Ascending aorta (tissue), 2 donors: Measurements from ENCODE around the gene NEK2. TPM values are rescaled to one million over a fixed set of nuclear protein-coding genes. Genes with fewer than 3 reads are reported as not detected.
A peak's percentile ranks its signal among the peaks of the same experiment; 100 is the strongest.
"Not testable (repeated sequence)": the region's sequence is repeated elsewhere in the genome, so short reads cannot be mapped to it uniquely, and the experiment has no call there.

Source experiments
- DNase-seq, 2 donors: peaks; one replicate each; pipeline ENCODE4 v3.0.0-alpha.2; 2019; ENCODE audit warnings: low spot score in 2 of 2
- H3K27ac ChIP-seq, 2 donors: fragments of 200-600 bp; sonication (generic); one replicate each; pipeline ENCODE4 v1.5.1; 2016 to 2017; ENCODE audit warnings: mild to moderate bottlenecking in 1 of 2
- H3K27me3 ChIP-seq: fragments of 200-600 bp; sonication (generic); one replicate; pipeline ENCODE4 v1.5.1; 2017
- H3K36me3 ChIP-seq, 2 donors: fragments of 200-600 bp; sonication (generic); one replicate each; pipeline ENCODE4 v1.5.1; 2016
- H3K4me1 ChIP-seq, 2 donors: fragments of 200-600 bp; sonication (generic); one replicate each; pipeline ENCODE4 v1.5.1; 2016 to 2017; ENCODE audit warnings: mild to moderate bottlenecking in 1 of 2
- H3K4me3 ChIP-seq, 2 donors: fragments of 200-600 bp; sonication (generic); one replicate each; pipeline ENCODE4 v1.5.1; 2016 to 2017; ENCODE audit warnings: mild to moderate bottlenecking in 1 of 2
- H3K9me3 ChIP-seq, 2 donors: fragments of 200-600 bp; sonication (generic); one replicate each; pipeline ENCODE4 v1.5.1; 2016
- intact Hi-C: fragments of 100-400 bp; cut with DNase I; formaldehyde crosslinking; loops from one replicate; pipeline ENCODE4 v1.15.1; 2023
- total RNA-seq: library from RNA; depleted of rRNA; stranded (reverse); fragments of >200 nt; gene quantifications from one replicate; pipeline ENCODE4 v1.1.0, GENCODE V29; 2016
- TF ChIP-seq, protein P1 (sequence below), 3 experiments: fragments of 200-600 bp in 2 of 3; fragments of 450-650 bp in 1 of 3; sonication (generic) in 2 of 3; IDR thresholded peaks; one replicate each; pipeline ENCODE4 v1.5.1; 2016 to 2019; ENCODE audit warnings: antibody characterized with exemption in 3 of 3, mild to moderate bottlenecking in 1 of 3, moderate library complexity in 1 of 3

The NEK2 gene
- total RNA-seq, 1 donor from 2014 or later: not detected

GRCh38 chr1:211699059-211699458 is 23.6 kb upstream of the NEK2 start:
- Histone ChIP-seq H3K4me3 (no peak overlapping the region), H3K27me3 (no peaks in the 10 kb centered on the region), H3K9me3 (no peaks in the 10 kb centered on the region), H3K27ac (no peak overlapping the region), H3K36me3 (no peaks in the 10 kb centered on the region), H3K4me1 (no peaks in the 10 kb centered on the region)
- DNase-seq: no peak
- intact Hi-C loops: no loop called here
- TF ChIP-seq, protein P1, sequence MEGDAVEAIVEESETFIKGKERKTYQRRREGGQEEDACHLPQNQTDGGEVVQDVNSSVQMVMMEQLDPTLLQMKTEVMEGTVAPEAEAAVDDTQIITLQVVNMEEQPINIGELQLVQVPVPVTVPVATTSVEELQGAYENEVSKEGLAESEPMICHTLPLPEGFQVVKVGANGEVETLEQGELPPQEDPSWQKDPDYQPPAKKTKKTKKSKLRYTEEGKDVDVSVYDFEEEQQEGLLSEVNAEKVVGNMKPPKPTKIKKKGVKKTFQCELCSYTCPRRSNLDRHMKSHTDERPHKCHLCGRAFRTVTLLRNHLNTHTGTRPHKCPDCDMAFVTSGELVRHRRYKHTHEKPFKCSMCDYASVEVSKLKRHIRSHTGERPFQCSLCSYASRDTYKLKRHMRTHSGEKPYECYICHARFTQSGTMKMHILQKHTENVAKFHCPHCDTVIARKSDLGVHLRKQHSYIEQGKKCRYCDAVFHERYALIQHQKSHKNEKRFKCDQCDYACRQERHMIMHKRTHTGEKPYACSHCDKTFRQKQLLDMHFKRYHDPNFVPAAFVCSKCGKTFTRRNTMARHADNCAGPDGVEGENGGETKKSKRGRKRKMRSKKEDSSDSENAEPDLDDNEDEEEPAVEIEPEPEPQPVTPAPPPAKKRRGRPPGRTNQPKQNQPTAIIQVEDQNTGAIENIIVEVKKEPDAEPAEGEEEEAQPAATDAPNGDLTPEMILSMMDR (IDR thresholded peaks at IDR 0.05): no peak

- DNase-seq: peak in 1 of 2 donors; percentile 78
- no peak overlapping the region for H3K27ac ChIP-seq
- peak overlapping the region; percentile 34 to 35 for H3K4me3 ChIP-seq
- no peaks in the 10 kb centered on the region for H3K9me3 ChIP-seq
- TF ChIP-seq, protein P1 (IDR thresholded peaks at IDR 0.05): peak; percentile 41 to 80 (median 73)
- intact Hi-C loops: no loop called here
- H3K4me1 ChIP-seq: no peaks in the 10 kb centered on the region
- H3K27me3 ChIP-seq: no peaks in the 10 kb centered on the region
- H3K36me3 ChIP-seq: no peaks in the 10 kb centered on the region
These were observed 23.0 kb upstream of the NEK2 start for GRCh38 chr1:211698161-211699026.

GRCh38 chr1:211697356-211697755 is 21.9 kb upstream of the NEK2 start:
- H3K36me3 ChIP-seq: no peaks in the 10 kb centered on the region
- H3K27ac ChIP-seq: no peak overlapping the region
- H3K4me3 ChIP-seq: no peak overlapping the region
- intact Hi-C loops: no loop called here
- H3K9me3 ChIP-seq: no peaks in the 10 kb centered on the region
- H3K4me1 ChIP-seq: no peaks in the 10 kb centered on the region
- H3K27me3 ChIP-seq: no peaks in the 10 kb centered on the region
- TF ChIP-seq, protein P1 (IDR thresholded peaks at IDR 0.05): no peak
- DNase-seq: no peak

GRCh38 chr1:211695135-211695816 is 19.9 kb upstream of the NEK2 start:
- H3K27ac ChIP-seq: no peak overlapping the region
- TF ChIP-seq, protein P1 (IDR thresholded peaks at IDR 0.05): no peak
- no peaks in the 10 kb centered on the region for H3K9me3 ChIP-seq
- no peak overlapping the region for H3K4me3 ChIP-seq
- H3K4me1 ChIP-seq: no peaks in the 10 kb centered on the region
- intact Hi-C loops: no loop called here
- H3K27me3 ChIP-seq: no peaks in the 10 kb centered on the region
- no peak for DNase-seq
- no peaks in the 10 kb centered on the region for H3K36me3 ChIP-seq

DNA sequence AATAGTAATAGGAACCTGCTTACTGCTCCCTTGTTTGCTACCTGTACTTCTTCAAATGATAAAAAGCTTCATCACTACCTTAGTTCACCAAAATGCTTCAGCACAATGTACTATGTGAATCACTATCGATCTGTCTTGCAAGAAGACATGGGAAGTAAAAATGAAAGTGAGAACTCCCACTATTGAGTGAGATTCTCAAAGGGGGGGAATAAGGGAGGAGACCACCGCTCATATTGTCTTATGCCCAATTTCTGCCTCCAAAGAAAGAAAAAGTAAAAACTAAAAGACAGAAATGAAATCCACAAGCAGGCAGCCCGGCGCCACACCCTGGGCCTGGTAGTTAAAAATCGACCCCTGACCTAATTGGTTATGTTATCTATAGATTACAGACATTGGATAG is 18.5 kb upstream of the NEK2 start:
- H3K36me3 ChIP-seq, H3K9me3 ChIP-seq, H3K4me3 ChIP-seq, H3K4me1 ChIP-seq, intact Hi-C loops, H3K27me3 ChIP-seq, H3K27ac ChIP-seq, DNase-seq: not testable (repeated sequence)

DNA sequence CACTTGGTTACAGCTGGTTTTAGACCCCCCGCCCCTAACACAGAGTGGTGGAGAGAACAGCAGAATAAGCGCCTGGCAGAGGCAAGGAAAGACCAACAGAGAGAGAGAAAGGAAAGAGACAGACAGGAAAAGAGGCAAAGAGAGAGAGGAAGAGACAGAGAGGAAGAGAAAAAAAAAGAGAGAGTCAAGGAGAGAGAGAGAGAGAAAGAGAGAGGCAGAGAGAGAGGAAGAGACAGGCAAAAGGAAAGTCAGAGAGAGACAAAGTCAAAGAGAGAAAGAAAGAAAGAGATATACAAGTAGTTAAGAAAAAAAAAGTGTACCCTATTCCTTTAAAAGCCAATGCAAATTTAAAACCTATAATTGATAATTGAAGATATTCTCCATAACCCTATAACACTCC is 13.0 kb upstream of the NEK2 start:
- Histone ChIP-seq H3K27ac (no peak overlapping the region), H3K27me3 (no peaks in the 10 kb centered on the region), H3K4me3 (no peak overlapping the region), H3K9me3 (no peaks in the 10 kb centered on the region), H3K4me1 (no peaks in the 10 kb centered on the region), H3K36me3 (no peaks in the 10 kb centered on the region)
- no peak for DNase-seq
- intact Hi-C loops: no loop called here
- TF ChIP-seq, protein P1 (IDR thresholded peaks at IDR 0.05): no peak
